ENCODE measurements around the gene RAPGEF2.

- TF ChIP-seq, protein P1, sequence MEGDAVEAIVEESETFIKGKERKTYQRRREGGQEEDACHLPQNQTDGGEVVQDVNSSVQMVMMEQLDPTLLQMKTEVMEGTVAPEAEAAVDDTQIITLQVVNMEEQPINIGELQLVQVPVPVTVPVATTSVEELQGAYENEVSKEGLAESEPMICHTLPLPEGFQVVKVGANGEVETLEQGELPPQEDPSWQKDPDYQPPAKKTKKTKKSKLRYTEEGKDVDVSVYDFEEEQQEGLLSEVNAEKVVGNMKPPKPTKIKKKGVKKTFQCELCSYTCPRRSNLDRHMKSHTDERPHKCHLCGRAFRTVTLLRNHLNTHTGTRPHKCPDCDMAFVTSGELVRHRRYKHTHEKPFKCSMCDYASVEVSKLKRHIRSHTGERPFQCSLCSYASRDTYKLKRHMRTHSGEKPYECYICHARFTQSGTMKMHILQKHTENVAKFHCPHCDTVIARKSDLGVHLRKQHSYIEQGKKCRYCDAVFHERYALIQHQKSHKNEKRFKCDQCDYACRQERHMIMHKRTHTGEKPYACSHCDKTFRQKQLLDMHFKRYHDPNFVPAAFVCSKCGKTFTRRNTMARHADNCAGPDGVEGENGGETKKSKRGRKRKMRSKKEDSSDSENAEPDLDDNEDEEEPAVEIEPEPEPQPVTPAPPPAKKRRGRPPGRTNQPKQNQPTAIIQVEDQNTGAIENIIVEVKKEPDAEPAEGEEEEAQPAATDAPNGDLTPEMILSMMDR (conservative IDR thresholded peaks at IDR 0.05): no peak
- TF ChIP-seq ZFX (IDR thresholded peaks at IDR 0.05): no peak
Observed at GRCh38 chr4:159298502-159298901, 195.6 kb downstream of the RAPGEF2 start.
